ENCODE results near the gene IFIH1. TPM values are rescaled to one million over a fixed set of nuclear protein-coding genes. Genes with fewer than 3 reads are reported as not detected.

The IFIH1 gene
- total and polyA plus RNA-seq, 9 of the 15 experiments (the other 6 are each of a cell fraction or from before 2014, with no cell fraction given): 0.15 to 1.2 (median 0.60) TPM; not detected in 1

DNA sequence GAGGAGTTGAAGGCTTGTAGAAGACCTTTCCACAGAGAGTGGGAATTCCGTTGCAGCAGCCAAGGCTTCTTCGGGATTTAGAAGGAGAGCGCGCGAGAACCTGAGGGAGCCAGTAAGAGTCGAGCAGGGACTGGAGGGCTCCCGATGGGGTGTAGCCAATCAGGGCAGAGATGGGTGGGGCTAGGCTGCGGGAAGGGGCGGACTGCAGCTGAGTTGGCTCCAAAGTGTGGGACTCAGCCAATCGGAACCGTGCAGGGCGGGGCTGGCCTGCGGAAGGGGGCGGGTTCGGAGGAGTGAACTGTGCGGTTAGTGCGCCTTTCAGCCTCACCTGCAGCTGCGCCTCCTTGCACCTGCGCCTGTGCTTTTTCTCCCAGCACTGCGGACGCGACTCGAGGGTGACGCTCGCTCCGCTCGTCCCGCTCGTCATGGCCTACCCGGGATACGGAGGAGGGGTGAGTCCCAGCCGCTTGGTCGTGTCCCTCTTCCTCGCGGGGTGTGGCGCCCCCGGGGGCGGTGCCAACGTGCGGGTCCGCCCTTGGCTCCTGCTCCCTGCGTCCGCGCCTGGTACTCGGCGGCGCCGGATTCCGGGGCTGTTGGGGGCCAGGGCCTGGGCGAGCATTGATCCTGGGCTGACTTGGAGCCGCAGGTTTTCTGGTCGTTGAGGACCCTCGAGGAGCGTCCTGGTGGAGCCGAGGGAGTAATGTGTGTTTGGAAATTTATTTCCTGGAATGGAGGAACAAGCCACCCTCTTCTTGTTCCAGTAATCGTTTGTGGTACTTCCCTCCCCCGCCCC is 25.5 kb upstream of the IFIH1 start, which contains the start of gene GCA (continued):
- TF ChIP-seq HMGN3 (IDR thresholded peaks at IDR 0.05; ENCODE audit: borderline replicate concordance, extremely low read depth, insufficient read length, low read depth, low read length): peak; percentile 27
- TF ChIP-seq NRF1 (conservative IDR thresholded peaks at IDR 0.05 in 1 of 2, IDR thresholded peaks at IDR 0.05 in 1 of 2): peak; percentile 6 to 28; a peak in 1 of 4 replicates
- TF ChIP-seq, protein P1, sequence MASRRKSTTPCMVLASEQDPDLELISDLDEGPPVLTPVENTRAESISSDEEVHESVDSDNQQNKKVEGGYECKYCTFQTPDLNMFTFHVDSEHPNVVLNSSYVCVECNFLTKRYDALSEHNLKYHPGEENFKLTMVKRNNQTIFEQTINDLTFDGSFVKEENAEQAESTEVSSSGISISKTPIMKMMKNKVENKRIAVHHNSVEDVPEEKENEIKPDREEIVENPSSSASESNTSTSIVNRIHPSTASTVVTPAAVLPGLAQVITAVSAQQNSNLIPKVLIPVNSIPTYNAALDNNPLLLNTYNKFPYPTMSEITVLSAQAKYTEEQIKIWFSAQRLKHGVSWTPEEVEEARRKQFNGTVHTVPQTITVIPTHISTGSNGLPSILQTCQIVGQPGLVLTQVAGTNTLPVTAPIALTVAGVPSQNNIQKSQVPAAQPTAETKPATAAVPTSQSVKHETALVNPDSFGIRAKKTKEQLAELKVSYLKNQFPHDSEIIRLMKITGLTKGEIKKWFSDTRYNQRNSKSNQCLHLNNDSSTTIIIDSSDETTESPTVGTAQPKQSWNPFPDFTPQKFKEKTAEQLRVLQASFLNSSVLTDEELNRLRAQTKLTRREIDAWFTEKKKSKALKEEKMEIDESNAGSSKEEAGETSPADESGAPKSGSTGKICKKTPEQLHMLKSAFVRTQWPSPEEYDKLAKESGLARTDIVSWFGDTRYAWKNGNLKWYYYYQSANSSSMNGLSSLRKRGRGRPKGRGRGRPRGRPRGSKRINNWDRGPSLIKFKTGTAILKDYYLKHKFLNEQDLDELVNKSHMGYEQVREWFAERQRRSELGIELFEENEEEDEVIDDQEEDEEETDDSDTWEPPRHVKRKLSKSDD (conservative IDR thresholded peaks at IDR 0.05; ENCODE audit: low read length): no peak
- no peak for TF ChIP-seq ZNF324 (CRISPR knock-in tag; IDR thresholded peaks at IDR 0.05)
- no peak for TF ChIP-seq SRSF1 (IDR thresholded peaks at IDR 0.05; ENCODE audit: low read depth, low read length)
- no peak for TF ChIP-seq ZNF589 (CRISPR knock-in tag; IDR thresholded peaks at IDR 0.05; ENCODE audit: low read depth)
- TF ChIP-seq, protein P2, sequence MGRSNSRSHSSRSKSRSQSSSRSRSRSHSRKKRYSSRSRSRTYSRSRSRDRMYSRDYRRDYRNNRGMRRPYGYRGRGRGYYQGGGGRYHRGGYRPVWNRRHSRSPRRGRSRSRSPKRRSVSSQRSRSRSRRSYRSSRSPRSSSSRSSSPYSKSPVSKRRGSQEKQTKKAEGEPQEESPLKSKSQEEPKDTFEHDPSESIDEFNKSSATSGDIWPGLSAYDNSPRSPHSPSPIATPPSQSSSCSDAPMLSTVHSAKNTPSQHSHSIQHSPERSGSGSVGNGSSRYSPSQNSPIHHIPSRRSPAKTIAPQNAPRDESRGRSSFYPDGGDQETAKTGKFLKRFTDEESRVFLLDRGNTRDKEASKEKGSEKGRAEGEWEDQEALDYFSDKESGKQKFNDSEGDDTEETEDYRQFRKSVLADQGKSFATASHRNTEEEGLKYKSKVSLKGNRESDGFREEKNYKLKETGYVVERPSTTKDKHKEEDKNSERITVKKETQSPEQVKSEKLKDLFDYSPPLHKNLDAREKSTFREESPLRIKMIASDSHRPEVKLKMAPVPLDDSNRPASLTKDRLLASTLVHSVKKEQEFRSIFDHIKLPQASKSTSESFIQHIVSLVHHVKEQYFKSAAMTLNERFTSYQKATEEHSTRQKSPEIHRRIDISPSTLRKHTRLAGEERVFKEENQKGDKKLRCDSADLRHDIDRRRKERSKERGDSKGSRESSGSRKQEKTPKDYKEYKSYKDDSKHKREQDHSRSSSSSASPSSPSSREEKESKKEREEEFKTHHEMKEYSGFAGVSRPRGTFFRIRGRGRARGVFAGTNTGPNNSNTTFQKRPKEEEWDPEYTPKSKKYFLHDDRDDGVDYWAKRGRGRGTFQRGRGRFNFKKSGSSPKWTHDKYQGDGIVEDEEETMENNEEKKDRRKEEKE (IDR thresholded peaks at IDR 0.05; ENCODE audit: borderline replicate concordance in 1 of 2, control insufficient read depth in 1 of 2, low read depth in 2 of 2, low read length in 1 of 2): no peak
- TF ChIP-seq NUFIP1 (IDR thresholded peaks at IDR 0.05; ENCODE audit: partially characterized antibody): no peak
- TF ChIP-seq, protein P3, sequence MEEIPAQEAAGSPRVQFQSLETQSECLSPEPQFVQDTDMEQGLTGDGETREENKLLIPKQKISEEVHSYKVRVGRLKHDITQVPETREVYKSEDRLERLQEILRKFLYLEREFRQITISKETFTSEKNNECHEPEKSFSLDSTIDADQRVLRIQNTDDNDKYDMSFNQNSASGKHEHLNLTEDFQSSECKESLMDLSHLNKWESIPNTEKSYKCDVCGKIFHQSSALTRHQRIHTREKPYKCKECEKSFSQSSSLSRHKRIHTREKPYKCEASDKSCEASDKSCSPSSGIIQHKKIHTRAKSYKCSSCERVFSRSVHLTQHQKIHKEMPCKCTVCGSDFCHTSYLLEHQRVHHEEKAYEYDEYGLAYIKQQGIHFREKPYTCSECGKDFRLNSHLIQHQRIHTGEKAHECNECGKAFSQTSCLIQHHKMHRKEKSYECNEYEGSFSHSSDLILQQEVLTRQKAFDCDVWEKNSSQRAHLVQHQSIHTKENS (CRISPR knock-in tag; IDR thresholded peaks at IDR 0.05): 0 out of 2 replicates have a peak, but pooled peaks have one; percentile 13
- TF ChIP-seq, protein P4, sequence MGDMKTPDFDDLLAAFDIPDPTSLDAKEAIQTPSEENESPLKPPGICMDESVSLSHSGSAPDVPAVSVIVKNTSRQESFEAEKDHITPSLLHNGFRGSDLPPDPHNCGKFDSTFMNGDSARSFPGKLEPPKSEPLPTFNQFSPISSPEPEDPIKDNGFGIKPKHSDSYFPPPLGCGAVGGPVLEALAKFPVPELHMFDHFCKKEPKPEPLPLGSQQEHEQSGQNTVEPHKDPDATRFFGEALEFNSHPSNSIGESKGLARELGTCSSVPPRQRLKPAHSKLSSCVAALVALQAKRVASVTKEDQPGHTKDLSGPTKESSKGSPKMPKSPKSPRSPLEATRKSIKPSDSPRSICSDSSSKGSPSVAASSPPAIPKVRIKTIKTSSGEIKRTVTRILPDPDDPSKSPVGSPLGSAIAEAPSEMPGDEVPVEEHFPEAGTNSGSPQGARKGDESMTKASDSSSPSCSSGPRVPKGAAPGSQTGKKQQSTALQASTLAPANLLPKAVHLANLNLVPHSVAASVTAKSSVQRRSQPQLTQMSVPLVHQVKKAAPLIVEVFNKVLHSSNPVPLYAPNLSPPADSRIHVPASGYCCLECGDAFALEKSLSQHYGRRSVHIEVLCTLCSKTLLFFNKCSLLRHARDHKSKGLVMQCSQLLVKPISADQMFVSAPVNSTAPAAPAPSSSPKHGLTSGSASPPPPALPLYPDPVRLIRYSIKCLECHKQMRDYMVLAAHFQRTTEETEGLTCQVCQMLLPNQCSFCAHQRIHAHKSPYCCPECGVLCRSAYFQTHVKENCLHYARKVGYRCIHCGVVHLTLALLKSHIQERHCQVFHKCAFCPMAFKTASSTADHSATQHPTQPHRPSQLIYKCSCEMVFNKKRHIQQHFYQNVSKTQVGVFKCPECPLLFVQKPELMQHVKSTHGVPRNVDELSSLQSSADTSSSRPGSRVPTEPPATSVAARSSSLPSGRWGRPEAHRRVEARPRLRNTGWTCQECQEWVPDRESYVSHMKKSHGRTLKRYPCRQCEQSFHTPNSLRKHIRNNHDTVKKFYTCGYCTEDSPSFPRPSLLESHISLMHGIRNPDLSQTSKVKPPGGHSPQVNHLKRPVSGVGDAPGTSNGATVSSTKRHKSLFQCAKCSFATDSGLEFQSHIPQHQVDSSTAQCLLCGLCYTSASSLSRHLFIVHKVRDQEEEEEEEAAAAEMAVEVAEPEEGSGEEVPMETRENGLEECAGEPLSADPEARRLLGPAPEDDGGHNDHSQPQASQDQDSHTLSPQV (IDR thresholded peaks at IDR 0.05): no peak
- TF ChIP-seq EGR1 (conservative IDR thresholded peaks at IDR 0.05): no peak
- TF ChIP-seq NFATC3 (IDR thresholded peaks at IDR 0.05): no peak
- TF ChIP-seq TEAD2 (tag; IDR thresholded peaks at IDR 0.05): no peak
- no peak for TF ChIP-seq DDX20 (tag; IDR thresholded peaks at IDR 0.05; ENCODE audit: low read depth)
- TF ChIP-seq TSC22D4 (tag; IDR thresholded peaks at IDR 0.05): no peak

All from K562 (cell line).